Measurements from ENCODE around the gene CHD2. TPM values are rescaled to one million over a fixed set of nuclear protein-coding genes. Genes with fewer than 3 reads are reported as not detected.

Gene CHD2
- total and polyA plus RNA-seq, 2 donors, result 62.0 to 78.7 TPM

DNA sequence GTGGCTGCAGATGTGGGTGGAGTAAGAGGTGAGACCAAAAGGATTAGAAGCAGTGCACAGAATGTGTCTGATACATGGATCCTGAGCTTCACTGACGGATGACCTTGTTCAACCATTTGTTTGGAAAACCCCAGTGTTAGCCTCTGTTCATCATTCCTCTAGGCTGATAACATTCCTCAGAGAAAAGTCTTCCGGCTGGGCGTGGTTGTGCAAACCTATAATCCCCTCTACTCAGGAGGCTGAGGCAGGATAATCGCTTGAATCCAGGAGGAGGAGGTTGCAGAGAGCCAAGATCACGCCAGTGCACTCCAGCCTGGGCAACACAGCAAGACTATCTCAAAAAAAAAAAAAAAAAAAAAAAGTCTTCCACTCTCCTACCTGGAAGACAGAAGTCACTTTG, 23.1 kb upstream of the CHD2 start:
- WGBS, result 98% methylated on average over 5 of the region's 5 CpGs
- H3K27ac ChIP-seq (ENCODE audit: low read depth in 1 of 2, low read length in 1 of 2), result peak overlapping the region in 1 of 2 donors; percentile 99
- no peaks in the 10 kb centered on the region for H3K27me3 ChIP-seq (ENCODE audit: control insufficient read depth in 2 of 2, insufficient read depth in 1 of 2, low read length in 1 of 2)
- no peaks in the 10 kb centered on the region for H3K9me3 ChIP-seq (ENCODE audit: control insufficient read depth in 2 of 2, insufficient read depth in 1 of 2, low read length in 1 of 2)
- H3K36me3 ChIP-seq (ENCODE audit: control insufficient read depth in 2 of 2, insufficient read depth in 2 of 2, low read length in 1 of 2), result no peaks in the 10 kb centered on the region
- no peak for DNase-seq (ENCODE audit: low read depth in 6 of 9, low spot score in 9 of 9)
- no peak overlapping the region for H3K4me3 ChIP-seq (ENCODE audit: low read length in 2 of 2)
- peaks cover 41 to 53% of the 10 kb centered on the region in 2 donors for H3K4me1 ChIP-seq (ENCODE audit: control insufficient read depth in 2 of 2, insufficient read depth in 2 of 2, low read length in 2 of 2)

DNA sequence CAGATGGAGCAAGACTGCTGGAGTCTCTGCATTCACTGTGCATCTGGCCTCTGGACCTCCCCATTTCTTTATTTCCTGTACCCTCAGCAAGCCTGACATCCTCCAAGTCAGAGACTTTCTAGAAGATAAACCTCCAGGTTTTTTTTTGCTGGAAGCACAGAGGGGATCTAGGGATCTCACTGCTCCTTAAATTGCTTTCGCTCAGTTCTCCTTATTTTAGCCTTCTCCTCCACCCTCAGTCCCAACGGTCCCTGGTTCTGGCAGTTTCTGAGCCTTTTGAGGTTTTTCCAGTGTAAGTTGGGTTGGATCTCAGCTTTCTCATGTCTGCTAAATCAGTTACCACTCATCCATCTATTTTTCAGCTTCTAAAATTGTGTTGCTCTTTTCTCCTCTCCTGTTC, 22.7 kb upstream of the CHD2 start:
- no peaks in the 10 kb centered on the region for H3K36me3 ChIP-seq (ENCODE audit: control insufficient read depth in 2 of 2, insufficient read depth in 2 of 2, low read length in 1 of 2)
- H3K4me1 ChIP-seq (ENCODE audit: control insufficient read depth in 2 of 2, insufficient read depth in 2 of 2, low read length in 2 of 2), result peaks cover 41 to 54% of the 10 kb centered on the region in 2 donors
- no peak for DNase-seq (ENCODE audit: low read depth in 6 of 9, low spot score in 9 of 9)
- WGBS, result 96% methylated on average over 2 of the region's 2 CpGs
- no peaks in the 10 kb centered on the region for H3K9me3 ChIP-seq (ENCODE audit: control insufficient read depth in 2 of 2, insufficient read depth in 1 of 2, low read length in 1 of 2)
- H3K4me3 ChIP-seq (ENCODE audit: low read length in 2 of 2), result no peak overlapping the region
- H3K27ac ChIP-seq (ENCODE audit: low read depth in 1 of 2, low read length in 1 of 2), result peak overlapping the region in 1 of 2 donors; percentile 99
- no peaks in the 10 kb centered on the region for H3K27me3 ChIP-seq (ENCODE audit: control insufficient read depth in 2 of 2, insufficient read depth in 1 of 2, low read length in 1 of 2)

DNA sequence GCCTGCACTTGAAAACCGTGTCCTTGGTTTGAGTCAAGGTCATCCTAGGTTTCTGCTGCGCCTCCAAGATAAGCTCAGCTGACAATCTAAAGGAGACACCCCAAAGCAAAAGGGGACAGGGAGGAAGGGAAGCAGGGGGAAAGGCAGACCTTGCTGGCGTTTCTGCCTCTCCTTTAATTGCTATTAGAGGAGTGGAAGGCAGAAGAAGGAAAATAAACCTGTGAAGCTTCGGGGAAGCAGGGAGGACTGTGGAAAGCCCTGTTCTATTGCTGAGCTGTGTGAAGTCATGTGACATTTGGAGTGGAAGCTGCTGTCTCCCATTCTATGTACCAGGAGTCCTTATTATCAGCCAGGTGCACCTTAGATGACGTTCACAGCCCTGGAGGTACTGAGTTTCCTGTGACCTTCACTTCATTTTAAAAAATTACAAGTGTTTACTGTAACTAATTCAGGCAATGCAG, 21.5 kb upstream of the CHD2 start:
- no peaks in the 10 kb centered on the region for H3K36me3 ChIP-seq (ENCODE audit: control insufficient read depth in 2 of 2, insufficient read depth in 2 of 2, low read length in 1 of 2)
- no peak overlapping the region for H3K4me3 ChIP-seq (ENCODE audit: low read length in 2 of 2)
- H3K9me3 ChIP-seq (ENCODE audit: control insufficient read depth in 2 of 2, insufficient read depth in 1 of 2, low read length in 1 of 2), result no peaks in the 10 kb centered on the region
- H3K27ac ChIP-seq (ENCODE audit: low read depth in 1 of 2, low read length in 1 of 2), result peak overlapping the region; percentile 58 to 99
- H3K27me3 ChIP-seq (ENCODE audit: control insufficient read depth in 2 of 2, insufficient read depth in 1 of 2, low read length in 1 of 2), result no peaks in the 10 kb centered on the region
- DNase-seq (ENCODE audit: low read depth in 6 of 9, low spot score in 9 of 9), result peak in 4 of 9 donors; percentile 27 to 61 (median 36)
- H3K4me1 ChIP-seq (ENCODE audit: control insufficient read depth in 2 of 2, insufficient read depth in 2 of 2, low read length in 2 of 2), result peaks cover 41 to 54% of the 10 kb centered on the region in 2 donors
- WGBS, result 66% methylated on average over 5 of the region's 5 CpGs

DNA sequence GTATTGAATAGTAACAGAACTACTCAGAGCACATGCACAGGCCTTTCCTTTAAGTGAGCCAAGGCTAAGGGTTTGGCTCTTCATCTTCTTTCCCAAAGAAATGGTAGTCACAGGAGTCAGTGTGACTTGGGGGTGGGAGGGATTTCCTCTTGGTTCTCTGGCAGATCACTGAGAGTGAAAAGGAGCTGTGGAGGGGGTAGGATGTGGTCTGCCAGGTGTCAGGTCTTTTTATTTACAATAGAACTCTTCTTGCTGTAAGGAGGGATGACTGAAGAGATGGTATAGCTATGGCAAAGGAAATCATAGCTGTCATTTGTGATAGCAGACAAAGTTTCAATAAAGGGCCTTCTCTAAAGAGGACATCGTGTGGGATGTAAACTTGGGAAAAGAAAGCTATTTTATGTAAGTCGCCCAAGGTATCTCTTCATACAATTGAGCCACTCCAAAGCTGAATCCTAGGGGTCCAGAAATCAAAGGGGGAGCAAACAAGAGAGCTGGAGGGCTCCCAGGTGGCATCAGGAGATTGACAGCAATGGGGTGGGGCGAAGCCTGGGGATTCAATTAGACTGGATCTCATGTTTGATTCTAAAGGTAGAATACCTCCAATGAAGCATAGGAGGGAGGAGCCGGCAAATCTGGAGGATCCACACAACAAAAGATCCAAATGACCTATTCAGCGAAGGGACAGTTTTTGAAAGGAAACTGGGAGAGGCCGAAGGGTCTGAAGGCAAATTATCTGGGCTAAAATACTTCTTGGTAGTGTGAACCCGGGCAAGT, 20.0 kb upstream of the CHD2 start:
- Histone ChIP-seq H3K9me3 (ENCODE audit: control insufficient read depth in 2 of 2, insufficient read depth in 1 of 2, low read length in 1 of 2) (no peaks in the 10 kb centered on the region), H3K27ac (ENCODE audit: low read depth in 1 of 2, low read length in 1 of 2) (peak overlapping the region; percentile 99), H3K27me3 (ENCODE audit: control insufficient read depth in 2 of 2, insufficient read depth in 1 of 2, low read length in 1 of 2) (no peaks in the 10 kb centered on the region), H3K36me3 (ENCODE audit: control insufficient read depth in 2 of 2, insufficient read depth in 2 of 2, low read length in 1 of 2) (no peaks in the 10 kb centered on the region), H3K4me3 (ENCODE audit: low read length in 2 of 2) (peak overlapping the region in 1 of 2 donors; percentile 8), H3K4me1 (ENCODE audit: control insufficient read depth in 2 of 2, insufficient read depth in 2 of 2, low read length in 2 of 2) (peaks cover 41 to 54% of the 10 kb centered on the region in 2 donors)
- WGBS, result 85% methylated on average over 7 of the region's 7 CpGs
- peak in 6 of 9 donors; percentile 63 to 88 (median 71) for DNase-seq (ENCODE audit: low read depth in 6 of 9, low spot score in 9 of 9)

DNA sequence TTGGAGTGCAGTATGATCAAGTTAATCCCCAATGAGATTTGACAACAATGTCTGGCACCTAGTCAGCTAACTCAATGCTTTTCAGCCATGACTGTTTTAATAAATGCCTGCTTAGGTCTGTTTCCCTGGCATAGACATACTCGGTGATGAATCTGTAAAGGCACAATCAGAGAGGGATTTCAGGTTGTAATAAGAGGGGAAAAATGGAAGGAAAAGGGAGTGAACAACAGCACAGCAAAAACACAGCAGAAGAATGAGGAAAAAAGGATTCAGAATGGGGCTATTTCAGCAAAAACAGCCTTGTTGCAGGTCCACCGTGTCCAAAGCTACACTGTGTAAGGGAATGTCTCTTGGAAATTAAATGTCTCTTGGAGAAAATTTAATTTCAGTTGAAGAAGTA, 19.3 kb upstream of the CHD2 start:
- no peak for DNase-seq (ENCODE audit: low read depth in 6 of 9, low spot score in 9 of 9)
- WGBS, result 48% methylated on average over 2 of the region's 2 CpGs
- H3K9me3 ChIP-seq (ENCODE audit: control insufficient read depth in 2 of 2, insufficient read depth in 1 of 2, low read length in 1 of 2), result no peaks in the 10 kb centered on the region
- H3K27me3 ChIP-seq (ENCODE audit: control insufficient read depth in 2 of 2, insufficient read depth in 1 of 2, low read length in 1 of 2), result no peaks in the 10 kb centered on the region
- H3K27ac ChIP-seq (ENCODE audit: low read depth in 1 of 2, low read length in 1 of 2), result peak overlapping the region; percentile 99
- peaks cover 41 to 54% of the 10 kb centered on the region in 2 donors for H3K4me1 ChIP-seq (ENCODE audit: control insufficient read depth in 2 of 2, insufficient read depth in 2 of 2, low read length in 2 of 2)
- H3K4me3 ChIP-seq (ENCODE audit: low read length in 2 of 2), result peak overlapping the region; percentile 55 to 98
- H3K36me3 ChIP-seq (ENCODE audit: control insufficient read depth in 2 of 2, insufficient read depth in 2 of 2, low read length in 1 of 2), result no peaks in the 10 kb centered on the region

DNA sequence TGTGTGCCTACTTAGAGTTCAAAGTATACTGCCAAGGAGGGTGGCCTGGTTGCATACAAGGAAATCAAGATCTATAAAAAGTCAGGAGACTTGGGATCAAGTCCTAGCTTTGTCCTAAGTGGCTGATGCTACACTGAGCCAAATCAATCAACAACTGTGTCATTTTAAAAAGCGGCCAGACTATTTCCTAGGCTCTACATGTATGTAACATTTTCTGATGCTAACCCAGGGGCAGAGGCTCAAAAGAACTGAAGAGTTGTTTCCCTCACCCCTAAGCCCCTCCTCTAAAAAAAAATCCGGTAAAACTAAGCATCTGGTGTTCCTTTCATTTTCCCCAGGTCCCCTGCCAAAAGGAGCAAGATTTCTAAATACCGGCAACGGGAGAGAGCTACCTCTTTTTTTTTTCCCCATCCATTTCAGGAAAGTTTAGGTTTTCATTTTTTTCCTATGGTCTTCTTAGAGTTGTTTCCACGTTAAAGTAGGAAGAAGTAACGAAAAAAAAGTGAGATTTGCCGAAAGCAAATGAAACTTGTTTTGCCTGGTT, 18.8 kb upstream of the CHD2 start:
- peak overlapping the region; percentile 99 for H3K27ac ChIP-seq (ENCODE audit: low read depth in 1 of 2, low read length in 1 of 2)
- peaks cover 0 to 3% of the 10 kb centered on the region in 2 donors for H3K36me3 ChIP-seq (ENCODE audit: control insufficient read depth in 2 of 2, insufficient read depth in 2 of 2, low read length in 1 of 2)
- WGBS, result 5% methylated on average over 7 of the region's 7 CpGs
- H3K9me3 ChIP-seq (ENCODE audit: control insufficient read depth in 2 of 2, insufficient read depth in 1 of 2, low read length in 1 of 2), result no peaks in the 10 kb centered on the region
- H3K4me3 ChIP-seq (ENCODE audit: low read length in 2 of 2), result peak overlapping the region; percentile 55 to 98
- no peaks in the 10 kb centered on the region for H3K27me3 ChIP-seq (ENCODE audit: control insufficient read depth in 2 of 2, insufficient read depth in 1 of 2, low read length in 1 of 2)
- DNase-seq (ENCODE audit: low read depth in 6 of 9, low spot score in 9 of 9), result peak in 3 of 9 donors; percentile 63 to 88 (median 68)
- peaks cover 41 to 54% of the 10 kb centered on the region in 2 donors for H3K4me1 ChIP-seq (ENCODE audit: control insufficient read depth in 2 of 2, insufficient read depth in 2 of 2, low read length in 2 of 2)

DNA sequence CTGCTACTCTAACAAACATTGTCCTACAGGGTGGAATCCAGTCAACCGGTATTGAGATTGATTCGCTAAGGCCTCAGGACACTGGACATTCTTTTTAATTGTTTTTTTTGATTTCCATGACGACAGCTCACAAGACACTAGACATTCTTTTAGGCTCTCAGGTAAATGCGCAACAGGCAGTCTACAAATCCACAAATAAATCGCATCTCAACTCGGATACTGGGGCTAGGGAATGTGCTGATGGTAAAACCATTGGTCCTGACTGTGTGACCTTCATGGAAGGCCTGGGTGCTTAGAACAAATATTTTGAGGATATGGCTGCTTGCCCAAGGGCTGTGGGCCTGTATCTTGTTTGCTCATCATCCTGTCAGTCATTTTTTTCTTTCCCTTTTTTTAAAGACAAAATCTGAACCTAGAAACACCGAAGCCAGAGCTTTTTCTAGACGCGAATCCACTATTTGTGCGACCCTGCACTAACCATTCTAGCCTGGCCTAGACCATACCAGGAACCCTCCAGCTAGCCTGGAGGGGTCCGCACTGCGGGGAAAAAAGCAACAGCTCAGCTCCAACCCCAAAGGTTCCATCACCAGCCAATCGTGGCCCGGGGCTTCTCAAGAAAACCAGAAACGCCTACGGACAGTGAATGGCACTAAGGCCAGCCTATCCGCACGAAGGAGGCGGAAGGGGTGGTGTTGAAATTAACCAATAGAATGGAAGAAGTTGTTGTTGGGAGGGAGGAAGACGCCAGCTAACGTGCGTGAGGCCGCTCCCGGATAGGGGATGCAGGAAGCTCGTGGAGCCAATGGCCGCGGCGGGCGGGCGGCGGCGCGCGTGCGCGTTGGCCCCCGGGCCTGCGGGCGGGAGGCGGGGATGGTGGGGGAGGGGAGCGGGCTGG, 18.1 kb upstream of the CHD2 start:
- peaks cover 0 to 11% of the 10 kb centered on the region in 2 donors for H3K36me3 ChIP-seq (ENCODE audit: control insufficient read depth in 2 of 2, insufficient read depth in 2 of 2, low read length in 1 of 2)
- peaks cover 39 to 50% of the 10 kb centered on the region in 2 donors for H3K4me1 ChIP-seq (ENCODE audit: control insufficient read depth in 2 of 2, insufficient read depth in 2 of 2, low read length in 2 of 2)
- H3K27me3 ChIP-seq (ENCODE audit: control insufficient read depth in 2 of 2, insufficient read depth in 1 of 2, low read length in 1 of 2), result no peaks in the 10 kb centered on the region
- 11% methylated on average over 41 of the region's 41 CpGs for WGBS
- DNase-seq (ENCODE audit: low read depth in 6 of 9, low spot score in 9 of 9), result peak; percentile 99 to 100 (median 100)
- peak overlapping the region; percentile 55 to 98 for H3K4me3 ChIP-seq (ENCODE audit: low read length in 2 of 2)
- peak overlapping the region; percentile 99 for H3K27ac ChIP-seq (ENCODE audit: low read depth in 1 of 2, low read length in 1 of 2)
- no peaks in the 10 kb centered on the region for H3K9me3 ChIP-seq (ENCODE audit: control insufficient read depth in 2 of 2, insufficient read depth in 1 of 2, low read length in 1 of 2)

DNA sequence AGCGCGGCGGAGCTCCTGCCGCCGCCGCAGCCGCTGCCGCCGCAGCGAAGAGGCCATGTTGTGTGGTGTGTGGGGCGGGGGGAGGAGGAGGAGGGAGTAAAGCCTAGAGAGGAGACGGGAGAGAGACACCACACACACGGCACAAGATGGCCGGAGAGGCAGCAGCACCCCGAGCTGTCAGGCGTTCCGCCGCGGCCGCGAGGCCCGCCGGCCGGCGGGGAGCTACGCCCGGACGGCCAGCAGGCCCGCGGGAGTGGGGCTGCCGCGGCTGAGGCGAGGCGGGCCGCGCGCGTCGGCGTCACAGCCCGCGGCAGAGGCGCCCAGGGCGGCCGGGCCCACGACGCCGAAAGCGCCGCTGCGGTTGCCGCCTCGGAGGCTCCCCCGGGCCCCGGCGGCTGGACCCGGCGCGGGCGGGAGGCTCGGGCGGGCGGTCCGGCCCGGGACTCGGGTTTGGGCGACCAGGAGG, 17.4 kb upstream of the CHD2 start:
- Histone ChIP-seq H3K4me3 (ENCODE audit: low read length in 2 of 2) (peak overlapping the region; percentile 69 to 98), H3K4me1 (ENCODE audit: control insufficient read depth in 2 of 2, insufficient read depth in 2 of 2, low read length in 2 of 2) (peaks cover 33 to 43% of the 10 kb centered on the region in 2 donors), H3K9me3 (ENCODE audit: control insufficient read depth in 2 of 2, insufficient read depth in 1 of 2, low read length in 1 of 2) (no peaks in the 10 kb centered on the region), H3K27ac (ENCODE audit: low read depth in 1 of 2, low read length in 1 of 2) (peak overlapping the region; percentile 91 to 99), H3K27me3 (ENCODE audit: control insufficient read depth in 2 of 2, insufficient read depth in 1 of 2, low read length in 1 of 2) (no peaks in the 10 kb centered on the region), H3K36me3 (ENCODE audit: control insufficient read depth in 2 of 2, insufficient read depth in 2 of 2, low read length in 1 of 2) (peaks cover 0 to 17% of the 10 kb centered on the region in 2 donors)
- DNase-seq (ENCODE audit: low read depth in 6 of 9, low spot score in 9 of 9), result peak in 1 of 9 donors; percentile 82
- under 1% methylated on average over 67 of the region's 67 CpGs for WGBS
